Left lobe of liver (tissue), 2 donors: ENCODE results near the gene KRTAP19-7. TPM values are rescaled to one million over a fixed set of nuclear protein-coding genes. Genes with fewer than 3 reads are reported as not detected.

Experiments
- ATAC-seq: fragments of 200-7000 bp; cut with Tn5 transposase; one replicate; pipeline ENCODE4 v1.9.1; 2020; ENCODE audit warnings: mild to moderate bottlenecking, moderate library complexity
- DNase-seq: peaks from one replicate; pipeline ENCODE4 v3.0.0-alpha.2; 2020; ENCODE audit warnings: low spot score
- total RNA-seq: library from RNA; stranded (reverse); gene quantifications from one replicate; pipeline ENCODE4 v1.2.1, GENCODE V29; 2021
- donor health status: DM: no; HTN: no; CAD: no; lungs with moderate emphysema.
- donor health status: DM: no; HTN: yes; CAD: no.

Gene KRTAP19-7
- not detected for total RNA-seq

GRCh38 chr21:30561264-30561895, at the start of gene KRTAP19-7:
Gene KRTAP19-7 (minus strand): TSS chr21:30561314. CDS start chr21:30561289, 25 bp downstream.
- no peak for ATAC-seq
- DNase-seq, result no peak

GRCh38 chr21:30605968-30606367, 44.9 kb upstream of the KRTAP19-7 start:
- DNase-seq, result no peak
- no peak for ATAC-seq

- ATAC-seq, result no peak
Measured at GRCh38 chr21:30600787-30601186, 39.7 kb upstream of the KRTAP19-7 start, which contains the start of gene KRTAP22-1. Gene KRTAP22-1 (plus strand): TSS chr21:30601087.

DNA sequence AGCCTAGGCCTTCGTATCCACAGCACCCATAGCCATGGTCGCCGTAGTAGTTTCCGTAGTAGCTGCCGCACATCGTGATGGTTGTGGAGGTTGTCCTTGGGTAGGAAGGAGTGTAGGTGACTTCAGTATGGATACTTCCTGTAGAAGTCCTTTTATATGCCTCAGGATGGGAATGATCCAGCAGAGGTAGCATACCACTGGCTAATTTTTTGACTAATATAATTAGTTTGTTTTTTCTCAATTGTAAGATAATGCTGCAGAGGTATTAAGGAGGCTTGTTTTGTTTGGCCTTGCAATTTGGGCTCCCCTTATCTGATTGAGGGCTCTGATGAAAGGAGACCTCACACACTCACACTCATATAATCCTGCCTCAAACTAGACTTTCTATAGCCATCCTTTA, 37.7 kb upstream of the KRTAP19-7 start, which contains the start of gene KRTAP6-2:
Gene KRTAP6-2 (minus strand): TSS at position 101 of the 400 bp plus-strand sequence. CDS start 28 bp downstream, at position 73.
- DNase-seq (no peak), ATAC-seq (no peak)

More at GRCh38 chr21:30600787-30601186, 39.7 kb upstream of the KRTAP19-7 start, which contains the start of gene KRTAP22-1:
- no peak for DNase-seq

- DNase-seq (no peak), ATAC-seq (no peak)
Measured at GRCh38 chr21:30592140-30592539, 31.0 kb upstream of the KRTAP19-7 start, which contains the start of gene KRTAP6-3. Gene KRTAP6-3 (plus strand): TSS chr21:30592440. CDS start chr21:30592446, 6 bp downstream.

GRCh38 chr21:30590297-30590696, 29.2 kb upstream of the KRTAP19-7 start, which contains the start of gene KRTAP22-2:
Gene KRTAP22-2 (minus strand): TSS chr21:30590397.
- no peak for DNase-seq
- no peak for ATAC-seq

DNA sequence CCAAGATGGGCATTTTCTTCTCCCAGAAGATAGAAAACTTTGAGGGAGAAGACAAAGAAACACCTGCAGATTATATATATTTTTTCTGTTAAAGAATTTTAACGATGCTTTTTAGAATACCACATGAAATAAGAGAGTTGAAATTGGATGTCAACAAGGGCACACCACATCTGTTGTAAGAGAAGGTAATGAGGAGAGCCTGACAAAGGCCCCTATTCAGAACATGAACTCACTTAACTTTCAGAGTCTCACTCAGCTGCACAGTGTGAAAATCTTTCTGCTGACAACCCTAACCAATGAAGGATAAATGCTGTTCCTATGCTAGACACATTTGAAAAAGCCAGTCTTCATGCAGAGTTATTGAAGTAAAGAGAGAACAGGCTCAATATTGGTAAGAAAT, 21.8 kb upstream of the KRTAP19-7 start:
- DNase-seq (no peak), ATAC-seq (no peak)

DNA sequence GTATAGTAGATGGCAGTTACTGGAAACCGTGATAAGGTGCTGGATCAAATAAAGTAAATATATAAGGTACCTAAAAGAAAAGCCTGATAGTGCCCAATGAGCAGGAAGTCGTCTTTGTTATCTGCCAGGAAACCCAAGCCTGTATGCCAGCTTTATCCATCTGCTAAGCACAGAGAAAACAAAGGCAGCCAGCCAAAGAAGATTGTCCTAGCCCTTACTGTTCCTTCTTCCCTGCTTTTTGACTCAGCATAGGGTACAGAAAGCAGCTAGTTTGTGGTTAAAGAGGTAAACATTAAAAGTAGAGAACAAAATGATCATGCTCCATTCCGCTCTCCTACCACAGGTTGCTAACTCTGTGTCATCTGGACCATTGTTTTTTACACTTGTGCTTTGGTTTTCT, 19.0 kb upstream of the KRTAP19-7 start:
- DNase-seq (no peak), ATAC-seq (no peak)

DNA sequence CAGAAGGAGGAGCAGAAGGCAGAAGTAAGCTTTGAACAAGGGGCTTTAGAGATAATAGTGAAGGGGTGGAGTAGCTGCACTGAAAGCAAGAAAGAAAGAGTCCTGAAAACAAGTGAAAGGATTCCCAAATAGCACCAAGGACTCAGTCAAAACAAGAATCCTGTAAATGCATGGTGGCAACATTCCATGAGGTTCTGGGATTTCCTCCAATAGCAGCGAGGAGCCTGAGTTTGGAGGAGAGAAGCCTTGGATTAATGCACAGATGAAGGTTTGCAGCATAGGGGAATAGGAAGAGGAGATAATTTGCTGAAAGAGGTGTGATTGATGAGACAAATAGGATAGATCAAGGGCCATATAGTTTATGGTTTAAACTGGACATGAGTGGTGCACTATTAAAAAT, 18.2 kb upstream of the KRTAP19-7 start:
- ATAC-seq, result no peak

DNA sequence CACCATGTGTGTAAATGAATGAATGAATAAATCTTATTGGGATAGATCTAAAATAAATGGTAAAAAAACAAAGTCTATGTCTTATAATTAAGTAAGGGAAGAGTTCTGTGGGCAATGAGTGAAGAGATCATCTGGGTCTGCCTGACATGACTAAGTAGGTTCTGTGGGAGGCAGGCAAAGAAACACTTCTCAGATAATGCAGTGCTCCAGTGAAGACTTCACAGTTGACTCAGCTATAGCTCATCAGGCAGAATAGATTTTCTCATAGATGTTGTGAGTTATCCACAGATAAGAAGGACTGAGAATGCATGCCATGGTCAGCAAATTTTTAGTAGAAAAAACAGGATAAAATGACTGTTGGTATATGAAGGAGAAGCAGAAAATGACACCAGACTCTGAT, 16.7 kb upstream of the KRTAP19-7 start:
- DNase-seq (no peak), ATAC-seq (no peak)

More for the DNA sequence above, 18.2 kb upstream of the KRTAP19-7 start:
- DNase-seq, result no peak

DNA sequence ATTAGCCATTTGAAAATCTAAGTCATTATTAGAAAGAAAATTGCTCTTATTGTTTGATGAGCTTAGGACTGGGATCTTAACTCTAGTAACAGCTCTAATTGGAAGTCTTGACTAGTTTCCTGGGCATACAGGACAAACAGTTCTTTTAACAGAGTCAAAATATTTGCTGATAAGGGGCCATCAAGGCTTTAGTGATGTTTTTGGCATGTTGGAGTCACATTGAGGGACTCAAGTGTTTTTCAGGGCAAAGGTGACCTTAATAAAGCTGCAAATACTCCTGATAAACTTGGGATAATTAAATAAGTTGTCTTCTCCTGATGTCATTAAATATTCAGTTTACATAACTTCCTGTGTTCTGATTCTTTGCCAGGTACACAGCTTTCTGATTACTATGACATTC, 6.5 kb upstream of the KRTAP19-7 start:
- no peak for DNase-seq
- no peak for ATAC-seq

- ATAC-seq (no peak), DNase-seq (no peak)
Measured at GRCh38 chr21:30563630-30564029, 2.5 kb upstream of the KRTAP19-7 start.

DNA sequence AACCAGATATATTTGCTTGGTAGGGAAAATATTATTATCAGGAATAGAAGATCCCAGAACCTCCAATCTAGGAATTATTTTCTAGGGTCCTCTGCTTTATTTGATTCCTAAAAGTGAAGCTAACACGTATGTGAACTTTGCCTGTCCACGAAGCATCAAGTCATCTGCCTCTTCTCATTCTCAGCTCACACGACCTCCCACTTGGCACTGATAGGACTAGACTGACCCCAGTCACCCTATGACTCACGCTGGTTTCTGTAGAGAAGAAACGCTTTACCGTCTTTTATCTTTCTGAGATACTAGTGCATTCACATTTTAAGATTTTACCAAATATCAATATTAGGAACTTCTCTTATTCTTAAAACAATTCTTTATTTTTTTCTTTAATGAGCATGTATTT, 2.0 kb upstream of the KRTAP19-7 start:
- ATAC-seq (no peak), DNase-seq (no peak)

DNA sequence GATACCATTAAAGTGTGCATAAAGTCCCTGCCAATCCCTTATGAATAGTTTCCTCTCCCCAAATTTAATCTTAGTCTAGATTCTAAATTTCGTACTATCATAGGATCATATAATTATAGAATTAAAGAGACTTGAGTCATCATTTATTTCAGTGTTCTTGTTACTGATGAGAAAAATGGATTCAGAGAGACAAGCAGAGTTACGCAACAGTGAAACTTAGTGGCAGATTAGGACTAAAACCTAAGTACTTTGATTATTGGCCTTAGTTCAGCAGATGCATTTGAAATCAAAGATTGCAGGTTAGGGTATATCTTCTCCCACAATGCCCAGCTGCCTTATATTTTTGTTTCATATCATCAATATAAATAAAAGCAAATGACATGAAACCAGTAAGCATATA, 843 bp upstream of the KRTAP19-7 start:
- ATAC-seq (no peak), DNase-seq (no peak)

DNA sequence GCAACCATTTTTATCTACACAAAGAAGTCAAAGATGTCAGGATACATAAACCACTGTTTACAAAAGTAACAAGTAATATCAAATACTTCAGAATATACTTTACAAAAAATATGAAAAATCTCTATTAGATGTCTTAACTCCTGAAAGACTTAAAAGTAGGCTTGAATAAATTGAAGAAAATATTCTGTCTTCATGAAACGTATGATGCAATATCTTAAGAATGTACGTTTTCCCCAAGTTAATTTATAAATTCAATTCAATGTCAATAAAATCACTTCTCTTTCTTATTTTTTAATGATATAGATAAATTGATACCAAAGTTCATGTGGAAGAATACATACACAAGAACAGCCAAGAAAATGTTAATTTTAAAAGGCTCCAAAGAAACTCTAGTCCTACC, 6.0 kb downstream of the KRTAP19-7 start:
- ATAC-seq, result no peak

GRCh38 chr21:30552782-30553181, 8.3 kb downstream of the KRTAP19-7 start:
- DNase-seq, result no peak
- ATAC-seq, result no peak

More for the DNA sequence above, 6.0 kb downstream of the KRTAP19-7 start:
- no peak for DNase-seq

GRCh38 chr21:30541764-30542163, 19.4 kb downstream of the KRTAP19-7 start, which contains the start of gene KRTAP19-6:
Gene KRTAP19-6 (minus strand): TSS chr21:30541864. CDS start chr21:30541833, 31 bp downstream.
- DNase-seq (no peak), ATAC-seq (no peak)

DNA sequence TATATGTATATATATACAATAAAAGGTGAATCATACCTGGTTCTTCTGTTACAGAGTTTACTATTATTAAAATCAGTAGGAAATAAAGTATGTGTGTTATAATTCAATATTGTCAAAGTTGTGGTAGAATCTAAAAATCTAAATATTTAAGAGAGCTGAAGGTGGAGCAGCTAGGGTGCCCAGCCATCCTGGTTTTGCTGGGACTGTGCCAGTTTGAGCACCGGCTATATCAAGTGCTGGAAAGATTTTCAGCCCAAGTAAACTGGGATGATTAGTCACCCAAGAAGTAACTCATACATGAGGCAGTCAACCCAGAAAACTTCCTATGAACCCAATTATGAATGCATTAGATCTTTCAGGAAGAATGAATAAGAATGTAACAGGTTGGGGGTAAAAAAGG, 42.2 kb downstream of the KRTAP19-7 start:
- ATAC-seq (no peak), DNase-seq (no peak)

GRCh38 chr21:30515681-30516080, 45.4 kb downstream of the KRTAP19-7 start:
- DNase-seq (no peak), ATAC-seq (no peak)
